Muscle of arm (tissue), 12 donors: ENCODE results near the gene HSBP1. TPM values are rescaled to one million over a fixed set of nuclear protein-coding genes. Genes with fewer than 3 reads are reported as not detected.

Experiments
- polyA plus RNA-seq, 12 donors: library from polyadenylated mRNA; unstranded; fragments of 120-200 nt; gene quantifications; one replicate each; pipeline ENCODE4 v1.2.1, GENCODE V29; 2013; ENCODE audit not compliant: insufficient read length in 12 of 12

Gene HSBP1
- polyA plus RNA-seq, 12 donors = 101 to 149 (median 124) TPM; not detected in 1

Other genes with a start within 250 kb of the HSBP1 start
- 1 to 10 TPM in 11 of 12 donors, not detected in 1; 2.7 to 8.5 (median 3.7) TPM for gene MLYCD, start 91.1 kb downstream of the HSBP1 start, polyA plus RNA-seq
- gene OSGIN1, start 145.3 kb downstream of the HSBP1 start, polyA plus RNA-seq = 1 to 10 TPM in 1 of 12 donors, under 1 TPM in 9, not detected in 2; 0.12 to 1.1 (median 0.38) TPM
- gene NECAB2, start 160.3 kb downstream of the HSBP1 start, polyA plus RNA-seq = 1 to 10 TPM in 1 of 12 donors, under 1 TPM in 8, not detected in 3; 0.27 to 1.4 (median 0.51) TPM
- not detected for gene SLC38A8, start 234.8 kb downstream of the HSBP1 start, polyA plus RNA-seq